GM10248 (cell line): Measurements from ENCODE around the gene GPR153.

Experiments
- CTCF ChIA-PET: fragments of 300-600 bp; sonication (Branson Sonifier 250); formaldehyde crosslinking; extraction: SDS; loops from one replicate; lab custom pipeline; 2021; ENCODE audit warnings: antibody characterized with exemption; lab: Yijun Ruan, JAX
- POLR2A ChIA-PET: fragments of 350-650 bp; sonication (Branson Sonifier 250); formaldehyde crosslinking; extraction: SDS; loops from one replicate; lab custom pipeline; 2020; ENCODE audit warnings: antibody characterized with exemption; lab: Yijun Ruan, JAX
- DNase-seq: peaks from one replicate; pipeline ENCODE4 v3.0.0; 2012; ENCODE audit errors: extremely low spot score
- TF ChIP-seq, protein P1 (sequence below): IDR thresholded peaks from 2 replicates; pipeline ENCODE4 v1.5.1; 2012; ENCODE audit warnings: mild to moderate bottlenecking, low read depth; ENCODE audit errors: extremely low read depth, missing control alignments, control extremely low read depth

The GPR153 gene

GRCh38 chr1:6268415-6268814 lies 7.5 kb upstream of the GPR153 start:
- POLR2A ChIA-PET, result no interaction called here

DNA sequence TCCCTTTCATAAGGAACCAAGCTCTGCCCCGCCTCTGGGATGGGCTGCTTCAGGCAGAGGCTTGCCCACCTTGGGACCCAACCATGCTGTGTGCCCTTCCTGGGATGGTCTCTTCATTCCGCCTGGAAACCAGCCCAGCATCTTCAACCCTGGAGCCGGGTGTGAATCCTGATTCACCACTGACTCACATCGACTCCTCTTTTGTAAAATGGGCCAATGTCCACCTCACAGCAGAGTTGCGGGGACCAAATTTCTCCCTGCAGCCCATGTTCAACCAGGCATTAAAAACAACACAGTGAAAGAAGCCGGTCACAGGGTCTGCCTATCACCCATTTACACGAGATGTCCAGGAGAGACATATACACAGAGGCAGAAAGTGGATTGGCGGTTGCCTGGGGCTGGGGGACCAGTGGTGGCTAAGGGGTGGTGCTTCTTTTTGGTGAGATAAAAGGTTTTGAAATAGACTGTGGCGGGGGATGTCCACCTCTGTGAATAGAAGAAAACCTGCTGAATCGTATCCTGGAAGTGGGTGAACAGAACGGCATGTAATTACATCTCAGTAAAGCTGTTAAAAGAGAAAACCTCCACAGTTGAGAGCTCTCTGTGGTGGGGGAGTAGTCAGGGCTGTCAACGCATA lies 6.9 kb upstream of the GPR153 start:
- POLR2A ChIA-PET, result no interaction called here
- DNase-seq, result no peak
- TF ChIP-seq, protein P1, sequence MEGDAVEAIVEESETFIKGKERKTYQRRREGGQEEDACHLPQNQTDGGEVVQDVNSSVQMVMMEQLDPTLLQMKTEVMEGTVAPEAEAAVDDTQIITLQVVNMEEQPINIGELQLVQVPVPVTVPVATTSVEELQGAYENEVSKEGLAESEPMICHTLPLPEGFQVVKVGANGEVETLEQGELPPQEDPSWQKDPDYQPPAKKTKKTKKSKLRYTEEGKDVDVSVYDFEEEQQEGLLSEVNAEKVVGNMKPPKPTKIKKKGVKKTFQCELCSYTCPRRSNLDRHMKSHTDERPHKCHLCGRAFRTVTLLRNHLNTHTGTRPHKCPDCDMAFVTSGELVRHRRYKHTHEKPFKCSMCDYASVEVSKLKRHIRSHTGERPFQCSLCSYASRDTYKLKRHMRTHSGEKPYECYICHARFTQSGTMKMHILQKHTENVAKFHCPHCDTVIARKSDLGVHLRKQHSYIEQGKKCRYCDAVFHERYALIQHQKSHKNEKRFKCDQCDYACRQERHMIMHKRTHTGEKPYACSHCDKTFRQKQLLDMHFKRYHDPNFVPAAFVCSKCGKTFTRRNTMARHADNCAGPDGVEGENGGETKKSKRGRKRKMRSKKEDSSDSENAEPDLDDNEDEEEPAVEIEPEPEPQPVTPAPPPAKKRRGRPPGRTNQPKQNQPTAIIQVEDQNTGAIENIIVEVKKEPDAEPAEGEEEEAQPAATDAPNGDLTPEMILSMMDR, result no peak
- CTCF ChIA-PET, result interaction anchor here (1.0 to 1.3 kb wide), 5 partner anchors 21 to 81 kb away, joined by 3 to 7 read pairs (median 3); no protein-coding TSS in a partner anchor

More at GRCh38 chr1:6268415-6268814, 7.5 kb upstream of the GPR153 start:
- CTCF ChIA-PET, result interaction anchor here (1.0 to 1.3 kb wide), 4 partner anchors 22 to 76 kb away, joined by 3 to 7 read pairs (median 3); no protein-coding TSS in a partner anchor
- no peak for DNase-seq
- TF ChIP-seq, protein P1, result no peak

DNA sequence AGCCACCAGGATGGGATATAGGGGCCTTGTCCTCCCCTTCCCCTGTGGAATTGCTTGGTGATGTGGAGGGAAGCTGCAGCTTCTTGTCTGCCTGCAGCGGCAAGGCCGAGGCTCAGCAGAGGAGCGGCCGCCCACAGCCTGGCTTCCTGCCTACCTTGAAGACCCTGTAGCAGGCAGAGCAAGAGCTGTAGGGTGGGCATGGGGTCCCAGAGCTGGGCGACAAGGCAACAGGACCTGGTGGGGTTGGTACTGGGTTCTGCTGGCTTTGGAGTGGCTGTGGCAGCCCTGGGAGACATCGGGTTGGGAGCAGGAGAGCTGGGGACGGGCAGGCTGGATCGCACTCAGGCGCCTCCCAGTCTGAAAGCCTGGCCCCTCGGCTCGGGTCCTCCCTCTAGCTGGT lies 5.7 kb upstream of the GPR153 start:
- DNase-seq, result no peak
- POLR2A ChIA-PET, result no interaction called here
- CTCF ChIA-PET, result interaction anchor here (9.2 kb wide), 1 partner anchor 20 kb away, joined by 64 read pairs; no protein-coding TSS in a partner anchor
- TF ChIP-seq, protein P1, result no peak

GRCh38 chr1:6265151-6265550 lies 4.3 kb upstream of the GPR153 start:
- TF ChIP-seq, protein P1, result no peak
- POLR2A ChIA-PET, result no interaction called here
- no peak for DNase-seq

DNA sequence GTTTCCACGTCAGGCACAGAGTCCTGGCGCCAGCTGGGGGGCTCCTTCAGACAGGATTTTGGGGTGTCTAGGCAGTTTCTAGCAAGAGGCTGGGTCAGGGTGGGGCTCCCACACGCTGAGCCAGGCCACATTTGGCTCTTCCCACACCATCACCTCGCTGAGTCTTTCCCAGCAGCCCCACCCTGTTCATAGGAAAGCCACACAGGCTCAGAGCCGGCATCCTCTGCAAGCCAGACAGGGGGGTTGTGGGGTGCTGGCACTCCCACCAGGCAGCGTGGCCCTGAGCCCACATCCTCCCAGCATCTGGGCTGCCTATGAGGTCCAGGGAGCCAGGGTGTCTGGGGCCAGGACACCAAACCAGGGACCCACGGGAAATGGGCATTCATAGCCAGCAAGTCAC lies 2.8 kb upstream of the GPR153 start:
- CTCF ChIA-PET, result interaction anchor here (9.2 kb wide), 1 partner anchor 17 kb away, joined by 64 read pairs; no protein-coding TSS in a partner anchor
- POLR2A ChIA-PET, result no interaction called here
- TF ChIP-seq, protein P1, result no peak
- no peak for DNase-seq

More at GRCh38 chr1:6265151-6265550, 4.3 kb upstream of the GPR153 start:
- CTCF ChIA-PET, result interaction anchor here (1.2 to 9.2 kb wide), 2 partner anchors 18 to 158 kb away, joined by 3 to 64 read pairs; no protein-coding TSS in a partner anchor

- ChIA-PET POLR2A (no interaction called here), CTCF (interaction anchor here (0.9 to 9.2 kb wide), 4 partner anchors 16 to 83 kb away, joined by 3 to 64 read pairs (median 4); no protein-coding TSS in a partner anchor)
- TF ChIP-seq, protein P1, result no peak
- DNase-seq, result no peak
Measured at GRCh38 chr1:6262555-6263420, 1.9 kb upstream of the GPR153 start.
